ENCODE results near the gene ATL1. TPM values are rescaled to one million over a fixed set of nuclear protein-coding genes. Genes with fewer than 3 reads are reported as not detected.
A peak's percentile ranks its signal among the peaks of the same experiment; 100 is the strongest.

Gene ATL1
- total RNA-seq = 1 to 10 TPM; 1.3 to 2.2 TPM

DNA sequence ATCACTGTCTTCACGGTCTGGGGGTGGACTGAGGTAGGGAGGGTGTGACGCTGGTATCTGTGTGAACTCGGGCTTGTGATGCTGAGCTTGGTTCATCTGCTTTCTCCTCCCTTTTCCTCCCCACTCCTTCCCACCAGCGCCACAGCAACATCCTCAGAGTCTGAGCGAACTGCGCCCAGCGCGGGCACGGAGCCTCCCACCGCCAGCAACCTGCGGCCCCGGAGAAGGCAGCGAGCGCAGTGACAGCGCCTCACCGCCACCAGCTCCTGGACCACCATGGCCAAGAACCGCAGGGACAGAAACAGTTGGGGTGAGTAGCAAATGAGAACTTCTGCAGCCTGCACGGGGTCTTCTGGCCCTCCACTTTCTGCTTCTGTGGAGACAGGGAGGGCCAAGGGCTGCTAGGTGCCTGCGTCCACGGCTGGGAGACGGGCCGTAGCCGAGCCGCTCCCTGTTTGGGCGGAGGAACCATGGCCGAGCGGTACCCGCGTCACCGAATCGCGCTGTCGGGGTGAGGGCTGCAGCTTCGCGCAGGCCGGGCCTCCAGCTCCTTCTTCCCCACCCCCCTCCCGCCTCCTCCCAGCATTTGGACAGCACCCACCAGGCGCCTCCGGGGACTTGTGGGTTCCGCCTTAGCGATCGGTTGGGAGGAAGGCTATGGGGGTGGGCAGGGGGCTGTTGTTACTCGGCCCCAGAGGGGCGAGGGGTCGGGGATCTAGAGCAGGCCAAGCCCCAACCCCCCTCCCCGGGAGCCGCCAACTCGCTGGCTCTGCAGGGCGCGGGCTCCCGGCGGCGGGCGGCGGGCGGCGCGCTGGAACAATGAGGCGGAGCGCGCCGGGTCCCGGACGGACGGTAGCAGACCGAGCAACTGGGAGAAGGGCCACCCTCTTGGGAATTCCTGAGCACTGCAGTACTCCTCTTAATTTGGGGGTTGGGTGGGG is at the start of gene ATL1:
ATL1 (plus strand) TSS at position 156 of the 941 bp plus-strand sequence; CDS start at position 277, 121 bp downstream.
- CTCF ChIA-PET = interaction anchor here (0.7 to 1.5 kb wide), 9 partner anchors 8 to 300 kb away, joined by 3 to 5 read pairs (median 3); partner anchors contain the start of gene NIN
- DNase-seq (peak; percentile 68), ATAC-seq (peak; percentile 86)
- no peaks in the 10 kb centered on the region for H3K9me3 Mint-ChIP-seq (ENCODE audit: low read depth)
- H3K27me3 Mint-ChIP-seq = peaks cover 67% of the 10 kb centered on the region
- peak within 1 kb of the TSS; percentile 54 for H3K27ac Mint-ChIP-seq
- peaks cover 19% of the 10 kb centered on the region for H3K4me1 Mint-ChIP-seq
- H3K36me3 Mint-ChIP-seq = no peaks in the 10 kb centered on the region
- peak within 1 kb of the TSS; percentile 84 for H3K4me3 Mint-ChIP-seq

DNA sequence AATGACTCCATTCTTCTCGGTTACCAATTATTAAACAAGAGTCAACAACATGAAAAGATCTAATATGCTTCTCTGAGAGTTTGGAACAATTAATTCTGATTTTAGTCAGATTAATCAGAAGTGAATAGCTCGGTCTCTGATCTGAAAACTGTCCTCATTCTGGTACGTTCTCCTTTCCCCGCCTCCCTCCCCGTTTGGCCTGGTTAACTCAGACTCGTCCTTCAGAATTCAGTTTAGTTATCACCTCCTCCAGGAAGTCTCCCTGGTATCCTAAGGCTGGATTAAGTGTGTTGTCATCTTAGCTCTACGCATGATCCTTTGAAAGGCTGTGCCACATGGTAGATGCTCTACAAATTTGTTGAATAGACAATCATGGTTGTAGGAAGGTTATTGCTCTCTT is 49.8 kb upstream of the ATL1 start:
- DNase-seq = no peak
- ATAC-seq = no peak
- Mint-ChIP-seq H3K4me3 (no peak overlapping the region), H3K9me3 (ENCODE audit: low read depth) (peaks cover 4% of the 10 kb centered on the region), H3K27ac (no peak overlapping the region), H3K4me1 (peaks cover 5% of the 10 kb centered on the region), H3K36me3 (peaks cover 18% of the 10 kb centered on the region), H3K27me3 (no peaks in the 10 kb centered on the region)
- CTCF ChIA-PET = no interaction called here

DNA sequence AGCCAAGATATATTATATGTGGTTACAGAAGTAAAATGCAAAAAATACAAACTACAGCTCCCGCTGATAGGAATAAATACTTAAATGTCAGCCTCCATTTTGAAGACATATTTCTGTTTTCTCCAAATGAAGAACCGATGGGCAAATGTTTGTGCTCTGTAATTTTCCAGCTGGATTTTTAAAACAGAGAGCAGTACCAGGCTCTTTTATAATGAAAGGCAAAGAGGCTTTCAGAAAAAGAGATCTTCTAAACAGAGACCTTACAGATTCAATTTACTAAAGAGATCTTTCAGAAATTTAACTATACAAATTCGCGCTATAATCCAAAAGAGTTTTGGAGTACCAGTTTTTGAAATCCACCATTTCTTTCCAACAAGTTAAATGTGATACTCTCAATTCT is 47.5 kb upstream of the ATL1 start:
- peaks cover 16% of the 10 kb centered on the region for H3K36me3 Mint-ChIP-seq
- ATAC-seq = no peak
- H3K9me3 Mint-ChIP-seq (ENCODE audit: low read depth) = peaks cover 4% of the 10 kb centered on the region
- CTCF ChIA-PET = no interaction called here
- peaks cover 3% of the 10 kb centered on the region for H3K4me1 Mint-ChIP-seq
- DNase-seq = no peak
- H3K27me3 Mint-ChIP-seq = no peaks in the 10 kb centered on the region
- no peak overlapping the region for H3K4me3 Mint-ChIP-seq
- H3K27ac Mint-ChIP-seq = no peak overlapping the region

DNA sequence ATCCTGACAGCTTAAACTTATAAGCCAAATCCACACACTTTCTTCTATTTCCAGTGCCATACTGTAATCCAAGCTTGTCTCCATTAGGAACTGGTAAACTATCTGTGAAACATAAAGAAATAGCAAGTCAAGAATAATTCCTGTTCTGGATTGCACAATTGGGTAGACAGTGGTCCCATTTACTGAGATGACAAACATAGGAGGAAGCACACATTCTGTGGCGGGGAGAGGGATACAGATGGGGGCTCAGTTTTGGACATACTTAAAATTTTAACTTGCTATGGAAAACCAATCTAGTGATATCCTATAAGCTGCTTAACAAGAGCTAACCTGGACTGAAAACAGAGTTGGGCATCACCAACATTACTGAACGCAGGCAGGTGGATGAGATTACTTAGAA is 43.9 kb upstream of the ATL1 start:
- Mint-ChIP-seq H3K4me1 (peaks cover 5% of the 10 kb centered on the region), H3K4me3 (no peak overlapping the region), H3K36me3 (peaks cover 6% of the 10 kb centered on the region), H3K27ac (no peak overlapping the region), H3K9me3 (ENCODE audit: low read depth) (no peaks in the 10 kb centered on the region), H3K27me3 (no peaks in the 10 kb centered on the region)
- no peak for DNase-seq
- ATAC-seq = no peak
- CTCF ChIA-PET = interaction anchor here (1.5 kb wide), 1 partner anchor 15 kb away, joined by 3 read pairs; no protein-coding TSS in a partner anchor

DNA sequence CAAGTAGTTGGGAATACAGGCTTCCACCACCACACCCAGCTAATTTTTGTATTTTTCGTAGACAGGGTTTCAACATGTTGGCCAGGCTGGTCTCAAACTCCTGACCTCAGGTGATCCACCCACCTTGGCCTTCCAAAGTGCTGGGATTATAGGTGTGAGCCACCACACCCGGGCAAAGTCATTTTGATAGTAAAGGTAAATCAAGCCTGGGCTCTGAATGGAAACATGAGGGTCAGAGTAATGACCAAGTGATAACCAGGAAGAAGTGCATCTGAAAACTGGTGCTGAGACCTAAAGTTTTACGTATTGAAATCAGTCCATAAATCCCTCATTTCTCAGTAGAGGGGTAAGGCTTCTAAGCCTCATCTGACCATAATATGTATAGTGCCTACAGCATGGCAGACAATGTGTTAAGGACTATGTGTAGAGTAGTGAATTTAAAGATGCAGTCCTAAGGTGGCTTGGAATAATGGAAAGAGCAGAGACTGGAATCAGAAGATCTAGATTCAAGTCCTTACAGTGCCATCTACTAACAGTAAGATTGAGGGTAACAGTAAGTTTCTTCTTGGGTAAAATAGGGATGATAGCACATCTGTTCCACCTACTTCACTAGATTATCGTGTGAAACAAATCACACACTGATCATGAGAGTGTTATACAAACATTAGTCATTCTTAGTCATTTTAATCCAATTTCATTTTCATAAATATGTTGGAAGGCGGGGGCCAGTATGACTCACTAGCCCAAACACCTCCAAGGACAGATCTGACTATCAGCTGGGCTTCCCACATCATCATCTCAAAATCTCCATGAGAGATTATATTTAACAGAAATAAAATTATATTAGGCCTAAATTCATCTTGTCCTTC is 38.8 kb upstream of the ATL1 start:
- no peaks in the 10 kb centered on the region for H3K9me3 Mint-ChIP-seq (ENCODE audit: low read depth)
- CTCF ChIA-PET = no interaction called here
- H3K4me1 Mint-ChIP-seq = peaks cover 40% of the 10 kb centered on the region
- ATAC-seq (peak; percentile 89), DNase-seq (peak; percentile 79)
- peak overlapping the region; percentile 93 for H3K27ac Mint-ChIP-seq
- peak overlapping the region; percentile 76 for H3K4me3 Mint-ChIP-seq
- no peaks in the 10 kb centered on the region for H3K27me3 Mint-ChIP-seq
- peaks cover 9% of the 10 kb centered on the region for H3K36me3 Mint-ChIP-seq

DNA sequence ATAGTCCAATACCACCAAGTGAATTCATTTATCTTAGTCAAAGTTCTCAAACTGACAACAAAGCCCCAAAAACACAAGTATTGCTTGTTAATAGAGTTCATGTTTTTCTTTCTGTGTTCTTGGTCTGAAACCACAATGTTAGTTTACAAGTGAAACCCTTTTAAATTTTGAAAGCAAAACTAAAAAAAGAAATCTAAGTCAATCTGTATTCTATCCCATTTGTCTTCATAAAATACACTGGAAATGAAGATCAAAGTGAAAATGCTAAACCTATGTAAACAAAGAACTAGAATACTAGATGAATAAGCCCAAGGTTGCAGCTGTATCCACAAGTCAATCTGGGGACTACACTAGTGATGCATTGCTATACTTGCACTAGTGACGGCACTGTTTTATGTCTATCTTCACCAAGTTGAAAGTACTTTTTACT is 38.0 kb upstream of the ATL1 start:
- Mint-ChIP-seq H3K4me3 (peak overlapping the region; percentile 76), H3K36me3 (peaks cover 13% of the 10 kb centered on the region), H3K4me1 (peaks cover 43% of the 10 kb centered on the region), H3K9me3 (ENCODE audit: low read depth) (no peaks in the 10 kb centered on the region), H3K27ac (peak overlapping the region; percentile 93), H3K27me3 (no peaks in the 10 kb centered on the region)
- DNase-seq (no peak), ATAC-seq (peak; percentile 66)
- CTCF ChIA-PET = interaction anchor here (1.5 kb wide), 1 partner anchor 10 kb away, joined by 5 read pairs; the partner anchor contains the start of gene MAP4K5

DNA sequence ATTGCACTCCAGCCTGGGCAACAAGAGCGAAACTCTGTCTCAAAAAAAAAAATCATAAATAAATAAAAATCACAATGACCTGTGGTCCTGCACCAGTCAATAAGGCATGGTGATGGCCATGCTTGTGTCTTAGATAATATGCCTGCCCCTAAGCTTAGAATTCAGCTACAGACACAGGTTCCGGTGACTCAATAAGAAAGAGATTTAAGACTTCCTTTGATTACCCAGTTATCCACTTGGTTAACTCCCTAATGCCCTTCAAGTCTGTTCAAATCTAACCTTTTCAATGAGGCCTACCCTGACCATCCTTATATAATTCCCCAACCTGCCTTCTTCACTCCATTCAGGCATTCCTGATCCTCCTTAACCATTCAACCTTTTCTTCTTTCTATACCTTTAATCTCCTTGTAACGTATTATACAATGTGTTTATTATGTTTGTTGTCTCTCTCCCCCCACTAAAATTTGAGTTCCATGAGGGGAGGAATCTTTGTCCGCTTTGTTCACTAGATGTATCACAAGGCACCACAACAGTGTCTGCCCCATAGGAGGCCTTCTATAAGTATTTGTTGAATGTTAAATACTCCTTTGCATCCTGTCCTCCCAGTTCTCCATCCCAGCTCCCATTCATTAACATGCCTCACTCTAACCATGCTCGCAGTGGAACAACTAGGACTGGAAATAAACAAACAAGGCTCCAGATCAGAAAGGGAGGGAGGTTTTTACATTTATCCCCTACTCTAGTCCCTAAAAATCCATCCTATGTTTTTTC is 36.5 kb upstream of the ATL1 start:
- no peak overlapping the region for H3K4me3 Mint-ChIP-seq
- no peak for DNase-seq
- CTCF ChIA-PET = interaction anchor here (0.6 to 1.5 kb wide), 3 partner anchors 8 to 202 kb away, joined by 3 to 5 read pairs (median 3); partner anchors contain the start of gene MAP4K5
- H3K4me1 Mint-ChIP-seq = peaks cover 46% of the 10 kb centered on the region
- H3K27me3 Mint-ChIP-seq = no peaks in the 10 kb centered on the region
- H3K36me3 Mint-ChIP-seq = peaks cover 16% of the 10 kb centered on the region
- no peaks in the 10 kb centered on the region for H3K9me3 Mint-ChIP-seq (ENCODE audit: low read depth)
- H3K27ac Mint-ChIP-seq = no peak overlapping the region
- no peak for ATAC-seq

DNA sequence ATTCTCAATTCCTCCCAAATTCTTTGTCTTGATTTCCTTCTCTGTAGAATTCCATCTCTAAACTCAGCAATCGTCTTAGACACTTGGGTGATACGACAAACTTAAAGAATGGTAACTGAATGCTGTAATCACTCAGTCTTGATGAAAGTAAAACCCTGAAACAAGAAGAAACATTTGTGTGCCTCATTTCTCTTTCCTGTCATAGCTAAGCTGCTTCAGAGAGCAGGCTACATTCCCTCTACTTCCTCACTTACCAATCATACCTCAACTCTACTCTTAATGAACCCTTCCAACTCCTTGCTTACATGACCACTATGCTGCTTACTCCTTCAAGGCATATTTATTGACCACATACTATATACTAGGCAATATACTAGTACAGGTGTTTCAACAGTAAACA is 35.9 kb upstream of the ATL1 start:
- Mint-ChIP-seq H3K27me3 (no peaks in the 10 kb centered on the region), H3K4me3 (no peak overlapping the region), H3K4me1 (peaks cover 49% of the 10 kb centered on the region), H3K9me3 (ENCODE audit: low read depth) (no peaks in the 10 kb centered on the region), H3K36me3 (peaks cover 14% of the 10 kb centered on the region), H3K27ac (peak overlapping the region; percentile 46)
- DNase-seq (no peak), ATAC-seq (no peak)
- CTCF ChIA-PET = no interaction called here

DNA sequence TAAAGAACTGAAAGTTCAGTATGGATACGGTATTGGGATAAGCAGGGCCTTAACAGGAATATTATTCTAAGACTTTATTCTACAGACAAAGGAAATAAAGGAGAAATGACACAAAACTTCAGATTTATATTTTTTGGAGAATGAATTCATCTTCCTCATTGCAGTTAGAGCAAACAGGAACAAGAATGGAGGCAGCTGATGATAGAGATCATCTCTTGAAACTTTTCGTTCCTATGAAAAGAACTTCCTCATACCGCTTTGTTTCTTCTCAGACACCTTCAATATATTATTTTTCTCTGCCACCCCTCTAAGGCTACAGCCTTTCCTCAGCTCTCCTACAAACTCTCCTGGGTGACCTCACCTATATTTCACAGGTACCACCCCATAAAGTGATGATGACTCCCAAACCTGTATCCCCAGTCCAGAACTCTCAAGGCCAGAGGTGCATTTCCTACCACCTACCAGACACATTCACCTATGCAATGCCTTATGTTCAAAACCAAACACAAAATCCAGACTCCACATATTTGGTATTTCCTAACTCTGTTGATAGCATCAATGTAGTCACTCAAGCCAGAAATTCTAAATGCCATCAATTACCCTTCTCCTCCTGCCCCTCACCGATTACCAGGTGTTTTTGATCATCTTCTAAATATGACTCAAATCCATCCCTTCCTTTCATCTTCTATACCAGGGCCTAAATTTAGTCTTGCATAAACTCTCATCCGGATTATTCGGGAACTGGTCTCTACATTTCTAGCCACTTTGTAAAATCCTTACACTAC is 35.0 kb upstream of the ATL1 start:
- Mint-ChIP-seq H3K4me3 (no peak overlapping the region), H3K27me3 (no peaks in the 10 kb centered on the region), H3K9me3 (ENCODE audit: low read depth) (no peaks in the 10 kb centered on the region), H3K36me3 (peaks cover 18% of the 10 kb centered on the region), H3K4me1 (peaks cover 56% of the 10 kb centered on the region), H3K27ac (no peak overlapping the region)
- DNase-seq (no peak), ATAC-seq (no peak)
- CTCF ChIA-PET = no interaction called here

DNA sequence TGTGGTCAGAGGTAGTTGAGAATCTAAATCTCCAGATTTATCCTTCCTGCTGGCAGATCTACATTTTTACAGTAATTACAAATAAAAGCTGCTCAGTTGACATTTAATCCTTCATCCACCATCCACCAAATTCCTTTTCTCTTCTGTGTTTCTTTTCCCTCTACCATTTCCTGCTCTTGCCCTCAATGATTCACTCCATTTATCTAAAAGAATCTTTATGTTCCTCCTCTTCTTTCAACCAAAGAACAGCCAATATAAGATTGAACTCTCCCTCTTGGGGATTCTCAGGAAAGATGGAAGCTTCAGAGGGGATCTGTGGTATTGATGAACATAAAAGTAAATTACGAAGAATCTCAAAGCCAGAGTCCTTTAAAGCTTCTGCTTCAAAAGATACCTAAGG is 31.9 kb upstream of the ATL1 start:
- Mint-ChIP-seq H3K27me3 (no peaks in the 10 kb centered on the region), H3K36me3 (peaks cover 16% of the 10 kb centered on the region), H3K4me3 (no peak overlapping the region), H3K9me3 (ENCODE audit: low read depth) (no peaks in the 10 kb centered on the region), H3K4me1 (peaks cover 59% of the 10 kb centered on the region), H3K27ac (no peak overlapping the region)
- CTCF ChIA-PET = interaction anchor here (0.8 kb wide), 1 partner anchor 665 kb away, joined by 3 read pairs; no protein-coding TSS in a partner anchor
- ATAC-seq (no peak), DNase-seq (no peak)

DNA sequence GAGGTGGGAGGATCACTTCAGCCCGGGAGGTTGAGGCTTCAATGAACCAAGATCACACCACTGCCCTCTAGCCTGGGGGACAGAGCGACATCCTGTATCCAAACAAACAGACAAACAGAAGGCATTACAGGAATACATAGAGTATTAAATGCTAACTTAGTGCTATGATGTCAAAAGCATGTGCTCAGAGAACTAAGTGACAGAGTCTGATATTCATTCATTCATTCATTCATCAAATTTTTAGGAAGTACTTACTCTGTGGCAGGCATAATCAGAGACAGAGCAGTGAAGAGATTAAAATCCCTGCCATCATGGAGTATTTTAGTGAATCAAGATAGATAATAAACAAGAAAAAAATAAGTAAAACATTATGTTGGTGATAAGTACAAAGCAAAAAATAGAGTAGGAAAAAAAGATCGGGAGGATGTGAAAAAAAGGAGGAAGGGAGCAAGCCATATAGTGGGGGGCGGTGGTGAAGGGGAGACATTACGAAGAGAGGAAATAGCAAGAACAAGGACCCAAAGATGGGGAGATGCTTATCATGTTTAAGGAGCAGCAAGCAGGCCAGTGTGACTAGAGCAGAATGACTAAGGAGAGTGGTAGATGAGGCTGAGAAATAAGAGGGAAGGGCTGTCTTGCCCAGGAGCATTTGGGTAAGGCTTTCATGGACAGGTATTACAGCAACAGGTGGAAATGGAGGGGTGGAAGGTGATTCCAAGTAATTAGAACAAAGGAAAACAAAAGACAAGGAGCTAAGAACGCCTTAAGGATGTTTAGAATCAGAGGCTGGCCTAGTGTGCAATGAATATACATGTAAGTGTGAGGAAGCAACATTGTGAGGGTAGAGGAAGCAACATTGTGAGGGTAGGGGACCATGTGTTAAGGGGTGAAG is 30.4 kb upstream of the ATL1 start:
- DNase-seq = no peak
- Mint-ChIP-seq H3K36me3 (peaks cover 16% of the 10 kb centered on the region), H3K9me3 (ENCODE audit: low read depth) (no peaks in the 10 kb centered on the region), H3K27me3 (peaks cover 5% of the 10 kb centered on the region), H3K4me3 (no peak overlapping the region), H3K27ac (no peak overlapping the region), H3K4me1 (peaks cover 51% of the 10 kb centered on the region)
- CTCF ChIA-PET = interaction anchor here (0.9 kb wide), 1 partner anchor 208 kb away, joined by 3 read pairs; no protein-coding TSS in a partner anchor
- no peak for ATAC-seq

All from activated CD8-positive, alpha-beta memory T cell treated with anti-CD3 and anti-CD28 coated beads, Interleukin-2, amount 10 ng/mL, durations not matched to agents 7 days and 5 days (primary cell).